ENCODE measurements around the gene STK40.

- TF ChIP-seq CTCF (IDR thresholded peaks at IDR 0.05 in 4 of 5, conservative IDR thresholded peaks at IDR 0.05 in 1 of 5): no peak
- no peak for TF ChIP-seq POLR2A (IDR thresholded peaks at IDR 0.05)
Measured at GRCh38 chr1:36366091-36366661, 19.5 kb downstream of the STK40 start.
